WTC11 (cell line): ENCODE measurements around the gene MAD2L1. TPM values are rescaled to one million over a fixed set of nuclear protein-coding genes. Genes with fewer than 3 reads are reported as not detected.

ENCODE experiments used
- ATAC-seq: fragments of 200-7000 bp; cut with Tn5 transposase; 2 replicates; pipeline ENCODE4 v1.10.0; 2021; ENCODE audit warnings: mild to moderate bottlenecking, moderate library complexity
- CTCF ChIA-PET: fragments of 300-600 bp; sonication (Branson Sonifier 250); formaldehyde crosslinking; loops from one replicate; lab custom pipeline; 2021; ENCODE audit warnings: antibody characterized with exemption; lab: Charles Lee
- POLR2A ChIA-PET: fragments of 350-600 bp; sonication (Branson Sonifier 250); formaldehyde crosslinking; loops from one replicate; lab custom pipeline; 2021; ENCODE audit warnings: antibody characterized with exemption; lab: Charles Lee
- DNase-seq: peaks from one replicate; pipeline ENCODE4 v3.0.0; 2021; ENCODE audit warnings: low spot score
- H3K27ac Mint-ChIP-seq: 2 replicates; pipeline ENCODE4 v1.8.0; 2021; ENCODE audit warnings: mixed read lengths
- H3K27me3 Mint-ChIP-seq: 2 replicates; pipeline ENCODE4 v1.8.0; 2021; ENCODE audit warnings: low read depth, mild to moderate bottlenecking, moderate library complexity, mixed read lengths
- H3K36me3 Mint-ChIP-seq: 2 replicates; pipeline ENCODE4 v1.8.0; 2021; ENCODE audit warnings: mixed read lengths
- H3K4me1 Mint-ChIP-seq: 2 replicates; pipeline ENCODE4 v1.8.0; 2022; ENCODE audit warnings: mixed read lengths
- H3K4me3 Mint-ChIP-seq: 2 replicates; pipeline ENCODE4 v1.8.0; 2021; ENCODE audit warnings: mild to moderate bottlenecking, moderate library complexity, mixed read lengths
- H3K9me3 Mint-ChIP-seq: 2 replicates; pipeline ENCODE4 v1.8.0; 2021; ENCODE audit warnings: mixed read lengths
- AFF4 ChIP-seq: sonication (generic); formaldehyde crosslinking; IDR thresholded peaks from 2 replicates; pipeline ENCODE4 v1.8.1; 2023; ENCODE audit warnings: mild to moderate bottlenecking, missing genetic modification reagents, borderline replicate concordance
- CREB1 ChIP-seq: sonication (generic); formaldehyde crosslinking; IDR thresholded peaks from 2 replicates; pipeline ENCODE4 v1.8.0; 2023; ENCODE audit warnings: mild to moderate bottlenecking, missing genetic modification reagents
- ERG ChIP-seq: fragments of 250-450 bp; sonication (Bioruptor Pico); IDR thresholded peaks from 2 replicates; pipeline ENCODE4 v1.8.0; 2021; ENCODE audit warnings: mild to moderate bottlenecking
- ESRRA ChIP-seq: sonication (generic); formaldehyde crosslinking; IDR thresholded peaks from 2 replicates; pipeline ENCODE4 v1.8.1; 2022; ENCODE audit warnings: mild to moderate bottlenecking, missing genetic modification reagents, borderline replicate concordance
- ETV6 ChIP-seq: sonication (generic); formaldehyde crosslinking; IDR thresholded peaks from 2 replicates; pipeline ENCODE4 v1.8.1; 2022; ENCODE audit warnings: mild to moderate bottlenecking, missing genetic modification reagents
- FOXJ3 ChIP-seq: sonication (generic); formaldehyde crosslinking; IDR thresholded peaks from 2 replicates; pipeline ENCODE4 v1.9.0; 2021; ENCODE audit warnings: missing genetic modification reagents, mild to moderate bottlenecking, borderline replicate concordance
- FOXK1 ChIP-seq: sonication (generic); formaldehyde crosslinking; IDR thresholded peaks from 2 replicates; pipeline ENCODE4 v1.8.0; 2022; ENCODE audit warnings: mild to moderate bottlenecking, moderate library complexity, missing genetic modification reagents
- FOXP4 ChIP-seq: sonication (generic); formaldehyde crosslinking; IDR thresholded peaks from 2 replicates; pipeline ENCODE4 v1.8.0; 2022; ENCODE audit warnings: mild to moderate bottlenecking, missing genetic modification reagents
- HMGXB4 ChIP-seq: sonication (generic); formaldehyde crosslinking; IDR thresholded peaks from 2 replicates; pipeline ENCODE4 v1.8.1; 2023; ENCODE audit warnings: mild to moderate bottlenecking, moderate library complexity, missing genetic modification reagents
- IRF1 ChIP-seq: sonication (generic); formaldehyde crosslinking; IDR thresholded peaks from 2 replicates; pipeline ENCODE4 v1.8.0; 2023; ENCODE audit warnings: missing genetic modification reagents
- KAT7 ChIP-seq: sonication (generic); formaldehyde crosslinking; IDR thresholded peaks from 2 replicates; pipeline ENCODE4 v1.8.1; 2023; ENCODE audit warnings: missing genetic modification reagents, mild to moderate bottlenecking, borderline replicate concordance
- MXD4 ChIP-seq: fragments of 250-450 bp; sonication (Bioruptor Pico); IDR thresholded peaks from 2 replicates; pipeline ENCODE4 v1.8.0; 2021; ENCODE audit warnings: mild to moderate bottlenecking, moderate library complexity, borderline replicate concordance
- NR2C2 ChIP-seq: sonication (generic); formaldehyde crosslinking; IDR thresholded peaks from 2 replicates; pipeline ENCODE4 v1.8.0; 2022; ENCODE audit warnings: mild to moderate bottlenecking, missing genetic modification reagents
- NR3C1 ChIP-seq: sonication (generic); formaldehyde crosslinking; conservative IDR thresholded peaks from 2 replicates; pipeline ENCODE4 v1.8.1; 2023; ENCODE audit warnings: low read depth, mild to moderate bottlenecking, missing genetic modification reagents
- SP1 ChIP-seq: sonication (generic); formaldehyde crosslinking; conservative IDR thresholded peaks from 2 replicates; pipeline ENCODE4 v1.8.1; 2022; ENCODE audit warnings: missing genetic modification reagents
- ZBTB21 ChIP-seq: sonication (generic); formaldehyde crosslinking; IDR thresholded peaks from 2 replicates; pipeline ENCODE4 v1.8.1; 2023; ENCODE audit warnings: mild to moderate bottlenecking, missing genetic modification reagents, borderline replicate concordance
- ZNF423 ChIP-seq: fragments of 250-450 bp; sonication (Bioruptor Pico); IDR thresholded peaks from 2 replicates; pipeline ENCODE4 v2.1.2; 2022; ENCODE audit warnings: mild to moderate bottlenecking, moderate library complexity
- ZNF671 ChIP-seq: fragments of 250-450 bp; sonication (Bioruptor Pico); IDR thresholded peaks from 2 replicates; pipeline ENCODE4 v1.8.0; 2021; ENCODE audit warnings: mild to moderate bottlenecking
- total RNA-seq: library from RNA; stranded (reverse); gene quantifications from 3 replicates; pipeline ENCODE4 v1.2.3, GENCODE V29; 2021
- TF ChIP-seq, protein P1 (sequence below): sonication (generic); formaldehyde crosslinking; IDR thresholded peaks from 2 replicates; pipeline ENCODE4 v1.8.1; 2022; ENCODE audit warnings: mild to moderate bottlenecking, moderate library complexity, missing genetic modification reagents

MAD2L1 gene
- total RNA-seq, 1 experiment from 2014 or later, result 81.2 TPM

- Mint-ChIP-seq H3K27ac (no peak overlapping the region), H3K4me1 (peaks cover 16% of the 10 kb centered on the region), H3K36me3 (peaks cover 15% of the 10 kb centered on the region), H3K4me3 (no peak overlapping the region), H3K9me3 (no peaks in the 10 kb centered on the region), H3K27me3 (no peaks in the 10 kb centered on the region)
- POLR2A ChIA-PET, result no interaction called here
- DNase-seq (no peak), ATAC-seq (no peak)
- CTCF ChIA-PET, result interaction anchor here (0.6 to 0.8 kb wide), 2 partner anchors 184 to 425 kb away, joined by 3 read pairs; partner anchors contain the start of gene PDE5A
- TF ChIP-seq, protein P1, sequence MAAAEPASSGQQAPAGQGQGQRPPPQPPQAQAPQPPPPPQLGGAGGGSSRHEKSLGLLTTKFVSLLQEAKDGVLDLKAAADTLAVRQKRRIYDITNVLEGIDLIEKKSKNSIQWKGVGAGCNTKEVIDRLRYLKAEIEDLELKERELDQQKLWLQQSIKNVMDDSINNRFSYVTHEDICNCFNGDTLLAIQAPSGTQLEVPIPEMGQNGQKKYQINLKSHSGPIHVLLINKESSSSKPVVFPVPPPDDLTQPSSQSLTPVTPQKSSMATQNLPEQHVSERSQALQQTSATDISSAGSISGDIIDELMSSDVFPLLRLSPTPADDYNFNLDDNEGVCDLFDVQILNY (CRISPR knock-in tag), result no peak
- no peak for TF ChIP-seq CREB1
- no peak for TF ChIP-seq ERG (CRISPR knock-in tag)
- TF ChIP-seq ZNF671 (CRISPR knock-in tag), result no peak
- TF ChIP-seq ETV6 (CRISPR knock-in tag), result no peak
- no peak for TF ChIP-seq ZBTB21 (CRISPR knock-in tag)
- no peak for TF ChIP-seq KAT7 (CRISPR knock-in tag)
Measured at GRCh38 chr4:120053911-120054310, 12.7 kb downstream of the MAD2L1 start.

- H3K36me3 Mint-ChIP-seq, result peaks cover 5% of the 10 kb centered on the region
- peaks cover 16% of the 10 kb centered on the region for H3K4me1 Mint-ChIP-seq
- ATAC-seq, result no peak
- H3K9me3 Mint-ChIP-seq, result no peaks in the 10 kb centered on the region
- ChIA-PET POLR2A (no interaction called here), CTCF (no interaction called here)
- TF ChIP-seq MXD4 (CRISPR knock-in tag) (no peak), FOXK1 (no peak), CREB1 (no peak), NR2C2 (no peak), FOXP4 (no peak), AFF4 (CRISPR knock-in tag) (no peak), HMGXB4 (CRISPR knock-in tag) (no peak)
- DNase-seq, result no peak
- H3K27ac Mint-ChIP-seq, result no peak overlapping the region
- no peak overlapping the region for H3K4me3 Mint-ChIP-seq
- no peaks in the 10 kb centered on the region for H3K27me3 Mint-ChIP-seq
Measured at GRCh38 chr4:120052856-120053255, 13.8 kb downstream of the MAD2L1 start.

GRCh38 chr4:120051253-120051652, 15.4 kb downstream of the MAD2L1 start:
- Mint-ChIP-seq H3K27ac (no peak overlapping the region), H3K4me1 (peaks cover 16% of the 10 kb centered on the region), H3K4me3 (no peak overlapping the region), H3K36me3 (peaks cover 5% of the 10 kb centered on the region), H3K9me3 (no peaks in the 10 kb centered on the region), H3K27me3 (no peaks in the 10 kb centered on the region)
- POLR2A ChIA-PET, result no interaction called here
- no peak for ATAC-seq
- CTCF ChIA-PET, result interaction anchor here (1.0 to 2.5 kb wide), 2 partner anchors 422 to 492 kb away, joined by 4 to 10 read pairs; partner anchors contain the start of gene PDE5A
- DNase-seq, result no peak
- TF ChIP-seq ZNF423 (CRISPR knock-in tag) (no peak), IRF1 (CRISPR knock-in tag) (no peak), NR3C1 (CRISPR knock-in tag) (no peak), SP1 (CRISPR knock-in tag) (no peak), ESRRA (CRISPR knock-in tag) (no peak), FOXJ3 (CRISPR knock-in tag) (no peak)
- TF ChIP-seq, protein P1 (CRISPR knock-in tag), result no peak
